ENCODE results near the gene NCAM2.

The NCAM2 gene

DNA sequence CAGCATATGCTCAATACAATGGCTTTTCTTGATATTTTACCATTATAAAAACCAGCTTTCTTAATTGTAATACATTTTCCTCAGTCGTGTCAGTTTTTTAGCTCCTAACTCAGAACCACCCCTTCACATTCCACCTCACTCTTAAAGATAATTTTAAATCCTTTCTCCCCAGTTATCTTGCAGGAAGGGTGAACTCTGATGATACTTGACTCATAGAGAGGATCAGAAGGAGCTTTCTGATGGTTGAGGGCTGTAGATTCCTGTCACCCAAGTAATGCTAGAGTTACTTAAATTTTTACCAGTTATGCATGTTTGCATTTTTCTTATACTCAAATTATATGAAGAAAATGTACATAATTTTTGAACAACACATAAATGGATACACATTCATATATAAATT, 233.7 kb downstream of the NCAM2 start:
- no peak for DNase-seq

- DNase-seq, result no peak
Observed at GRCh38 chr21:21232320-21232719, 234.1 kb downstream of the NCAM2 start.

DNA sequence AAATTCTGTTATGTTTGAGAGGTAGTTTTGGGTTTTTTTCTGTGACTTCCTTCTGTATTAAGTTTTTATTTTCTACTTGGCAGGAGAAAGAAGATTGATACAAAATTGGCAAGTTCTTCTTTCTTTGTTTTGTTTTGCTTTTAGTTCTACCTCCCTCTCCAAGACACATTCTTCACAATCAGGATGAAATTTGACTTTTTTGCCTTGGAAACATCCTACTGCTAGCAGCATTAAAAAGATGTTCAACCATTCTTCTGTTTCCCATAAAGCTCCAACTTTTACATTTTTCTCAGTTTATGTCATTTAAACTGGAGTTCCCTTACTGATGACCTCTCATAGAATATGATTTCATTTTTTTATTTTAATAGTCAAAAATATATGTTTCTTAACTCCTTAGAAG, 234.8 kb downstream of the NCAM2 start:
- DNase-seq, result no peak

- no peak for DNase-seq
Observed at GRCh38 chr21:21236996-21237395, 238.8 kb downstream of the NCAM2 start.

DNA sequence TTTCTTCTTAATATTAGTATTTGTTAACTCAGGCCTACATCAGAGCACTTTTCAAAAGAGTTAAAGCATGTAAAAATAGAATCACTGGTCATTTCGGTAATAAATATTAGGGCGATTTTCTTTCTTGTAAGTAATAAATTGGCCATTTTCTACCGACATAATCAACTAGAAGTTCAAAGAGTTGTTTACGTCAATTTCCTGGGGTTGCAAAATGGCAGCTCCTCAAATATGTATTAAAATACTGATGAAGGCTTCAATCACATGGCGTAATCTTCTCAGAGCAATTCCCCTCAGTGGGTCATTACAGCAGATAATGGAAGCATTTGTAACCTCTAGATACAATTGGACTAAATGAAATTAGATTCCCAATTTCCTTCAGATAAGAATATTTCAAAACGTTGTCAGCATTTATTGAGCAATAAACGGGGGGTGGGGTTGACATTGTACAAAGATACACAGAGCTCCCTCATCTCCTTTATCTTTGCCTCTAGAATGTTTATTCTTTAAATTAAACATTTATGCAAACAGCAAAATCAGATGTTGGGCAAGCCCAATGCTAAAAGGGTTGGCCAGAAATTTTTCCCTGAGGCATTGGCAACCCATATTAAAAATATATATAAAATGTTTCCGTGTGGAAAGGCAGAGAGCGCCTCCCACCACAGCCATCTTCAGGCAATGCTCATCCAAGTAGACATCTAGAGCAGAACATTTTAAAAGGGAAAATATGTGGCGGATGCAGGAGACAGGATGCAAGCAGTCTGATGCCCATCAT, 240.6 kb downstream of the NCAM2 start:
- DNase-seq, result no peak

- DNase-seq, result no peak
Observed at GRCh38 chr21:21241391-21241790, 243.2 kb downstream of the NCAM2 start.

- DNase-seq, result no peak
Observed at GRCh38 chr21:21246007-21246406, 247.8 kb downstream of the NCAM2 start.

- DNase-seq, result no peak
Observed at GRCh38 chr21:21247424-21247823, 249.2 kb downstream of the NCAM2 start.

DNA sequence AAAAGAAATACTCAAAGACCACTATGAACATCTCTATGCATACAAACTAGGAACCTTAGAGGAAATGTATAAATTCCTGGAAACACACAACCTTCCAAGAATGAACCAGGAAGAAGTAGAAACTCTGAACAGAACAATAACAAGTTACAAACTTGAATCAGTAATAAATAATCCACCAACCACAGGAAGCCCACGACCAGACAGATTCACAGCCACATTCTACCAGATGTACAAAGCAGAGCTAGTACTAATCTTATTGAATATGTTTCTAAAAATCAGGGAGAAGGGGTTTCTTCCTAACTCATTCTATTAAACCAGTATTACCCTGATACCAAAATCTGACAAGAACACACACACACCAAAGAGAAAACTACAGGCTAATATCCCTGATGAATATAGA, 263.8 kb downstream of the NCAM2 start:
- DNase-seq, result no peak

- DNase-seq, result no peak
Observed at GRCh38 chr21:21268061-21268471, 269.9 kb downstream of the NCAM2 start.

DNA sequence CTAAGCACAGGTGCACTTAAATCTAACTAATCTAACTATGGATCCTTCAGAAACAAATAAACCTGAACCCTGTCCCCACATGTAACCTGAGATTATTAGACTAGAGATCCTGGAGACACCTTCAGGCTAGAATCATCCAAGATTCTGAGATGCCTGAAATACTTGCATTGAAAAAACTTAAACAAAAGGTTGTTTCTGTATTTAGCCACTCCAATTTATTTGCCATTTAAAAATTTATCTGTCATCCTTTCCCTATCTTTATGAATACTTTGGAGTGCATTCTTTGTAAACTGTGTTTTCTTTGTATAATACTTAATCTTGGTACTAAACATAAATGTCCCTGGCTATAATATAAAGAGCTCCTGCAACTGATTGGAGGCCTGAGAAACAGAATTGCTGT, 270.7 kb downstream of the NCAM2 start:
- DNase-seq, result no peak

- DNase-seq, result no peak
Observed at GRCh38 chr21:21279193-21279901, 281.1 kb downstream of the NCAM2 start.

- no peak for DNase-seq
Observed at GRCh38 chr21:21283810-21284209, 285.6 kb downstream of the NCAM2 start.

GRCh38 chr21:21286170-21286798, 288.1 kb downstream of the NCAM2 start:
- DNase-seq, result no peak

DNA sequence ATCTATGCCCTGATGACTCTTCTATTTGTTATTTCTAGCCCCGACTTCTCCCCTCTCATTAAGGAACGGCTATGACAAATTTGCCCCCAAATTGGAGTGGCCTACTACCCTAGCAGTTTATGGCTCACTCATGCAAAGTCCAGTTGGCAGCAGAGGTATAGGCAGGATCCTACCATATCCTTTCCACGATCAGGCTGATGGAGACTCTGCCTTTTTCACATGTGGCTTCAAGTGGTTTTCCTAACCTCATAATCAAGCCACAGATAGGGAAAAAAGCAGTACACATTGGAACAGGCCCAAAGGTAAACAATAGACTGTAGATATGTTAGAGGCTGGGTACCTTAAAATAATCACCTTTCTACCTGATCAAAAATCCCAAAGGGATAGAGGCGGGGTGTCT, 292.5 kb downstream of the NCAM2 start:
- no peak for DNase-seq

- DNase-seq, result no peak
Observed at GRCh38 chr21:21291883-21292569, 293.8 kb downstream of the NCAM2 start.

DNA sequence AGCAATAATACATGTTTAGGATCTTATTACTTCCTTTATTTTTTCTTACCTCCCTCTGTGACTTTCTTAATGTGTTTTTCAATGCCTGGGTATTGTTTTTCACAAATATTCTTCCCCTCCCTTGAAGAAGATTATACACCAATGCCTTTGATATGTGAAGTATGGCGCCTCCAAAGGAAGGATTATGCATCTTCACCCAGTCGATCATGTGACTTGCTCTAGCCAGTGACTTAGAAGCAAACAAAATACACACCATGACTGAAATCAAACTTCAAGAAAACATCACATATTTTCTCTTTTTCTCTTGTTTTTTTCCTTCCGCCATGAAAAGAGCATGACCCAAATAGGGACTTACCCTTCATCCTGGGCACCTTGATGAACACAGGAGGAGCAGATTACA, 297.1 kb downstream of the NCAM2 start:
- no peak for DNase-seq

DNA sequence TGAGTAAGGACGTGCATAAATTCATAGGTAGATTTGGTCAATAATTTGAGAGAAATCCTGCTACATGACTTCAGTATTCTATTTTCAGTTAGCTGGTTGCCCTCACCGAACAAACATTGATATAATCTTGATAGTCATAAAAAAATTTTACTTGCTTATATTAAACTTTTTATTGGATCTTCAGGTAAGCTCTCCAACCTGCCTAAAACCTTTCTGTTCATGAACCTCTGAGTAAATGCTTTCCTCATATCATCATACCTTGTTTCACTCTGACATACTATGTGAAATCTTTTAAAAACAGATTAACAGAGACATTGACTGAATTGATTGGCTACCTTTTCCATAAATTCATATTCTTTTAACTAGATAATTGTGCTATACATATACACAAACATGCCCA, 299.0 kb downstream of the NCAM2 start:
- DNase-seq, result no peak

- no peak for DNase-seq
Observed at GRCh38 chr21:21301013-21301412, 302.8 kb downstream of the NCAM2 start.

GRCh38 chr21:21309510-21309909, 311.3 kb downstream of the NCAM2 start:
- DNase-seq, result no peak

DNA sequence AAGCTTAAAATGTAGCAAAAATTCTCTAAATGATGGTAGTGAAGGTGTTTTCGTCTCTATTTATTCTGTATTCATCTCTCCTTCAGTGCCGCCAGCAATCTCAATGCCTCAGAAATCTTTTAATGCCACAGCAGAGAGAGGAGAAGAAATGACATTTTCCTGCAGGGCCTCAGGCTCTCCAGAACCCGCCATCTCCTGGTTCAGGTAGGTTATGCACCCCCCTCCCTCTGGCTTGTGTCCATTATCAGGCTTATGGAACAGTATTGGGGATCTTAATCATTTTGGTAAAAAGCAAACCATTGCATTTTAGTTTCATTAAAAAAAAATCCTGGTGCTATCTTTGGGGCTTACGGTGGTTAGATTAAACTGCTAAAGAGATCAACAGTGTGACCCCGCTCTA, 326.1 kb downstream of the NCAM2 start:
- no peak for DNase-seq

- no peak for DNase-seq
Observed at GRCh38 chr21:21332492-21332891, 334.3 kb downstream of the NCAM2 start.

- DNase-seq, result no peak
Observed at GRCh38 chr21:21341041-21341440, 342.8 kb downstream of the NCAM2 start.

DNA sequence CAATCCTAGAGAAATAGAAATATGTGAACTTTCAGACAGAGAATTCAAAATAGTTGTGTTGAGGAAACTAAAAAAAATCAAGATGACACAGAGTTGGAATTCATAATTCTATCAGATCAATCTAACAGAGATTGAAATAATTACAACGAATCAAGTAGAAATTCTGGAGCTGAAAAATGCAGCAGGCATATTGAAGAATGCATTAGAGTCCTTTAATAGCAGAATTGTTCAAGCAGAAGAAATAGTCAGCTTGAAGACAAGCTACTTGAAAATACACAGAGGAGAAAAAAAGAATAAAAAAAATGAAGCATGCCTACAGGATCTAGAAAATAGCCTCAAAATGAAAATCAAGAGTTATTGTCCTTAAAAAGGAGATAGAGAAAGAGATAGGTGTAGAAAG, 347.1 kb downstream of the NCAM2 start:
- no peak for DNase-seq
